ENCODE results near the gene FOXC2.

GRCh38 chr16:86571530-86571915 lies 4.9 kb downstream of the FOXC2 start:
- TF ChIP-seq CTCF (IDR thresholded peaks at IDR 0.05): no peak
- no peak for TF ChIP-seq POLR2A (IDR thresholded peaks at IDR 0.05)
